GM23248 (cell line): ENCODE results near the gene ALK.

Experiments used
- EZH2 ChIP-seq: fragments of 200-600 bp; sonication (generic); IDR thresholded peaks from 2 replicates; pipeline ENCODE4 v1.6.1; 2018; ENCODE audit warnings: antibody characterized with exemption, mild to moderate bottlenecking; ENCODE audit not compliant: insufficient read depth, poor library complexity, severe bottlenecking
- EZH2phosphoT487 ChIP-seq: fragments of 200-600 bp; sonication (generic); IDR thresholded peaks from 2 replicates; pipeline ENCODE4 v1.6.1; 2018; ENCODE audit warnings: antibody characterized with exemption, moderate library complexity, mild to moderate bottlenecking, low read depth; ENCODE audit not compliant: insufficient read depth

DNA sequence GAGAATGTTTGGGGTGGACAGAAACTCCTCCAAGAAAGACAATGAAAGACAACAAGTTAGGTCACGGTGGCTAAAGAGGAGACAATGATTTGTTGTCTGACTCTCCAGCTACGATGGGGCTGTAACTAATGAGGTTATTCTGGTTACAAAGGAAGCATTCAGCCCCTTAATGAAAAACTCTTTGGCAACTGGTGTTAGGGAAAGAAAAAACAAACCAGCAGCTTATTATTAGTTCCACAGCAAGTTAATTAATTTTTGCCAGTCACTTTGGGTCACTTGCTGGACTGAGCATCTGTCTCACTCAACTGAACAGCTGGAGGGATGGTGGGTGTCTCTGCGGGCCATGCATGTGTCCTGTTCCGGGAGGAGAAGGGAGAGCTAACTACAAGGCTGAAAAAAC is 263.7 kb downstream of the ALK start:
- no peak for TF ChIP-seq EZH2
- no peak for TF ChIP-seq EZH2phosphoT487
